Right ventricle myocardium inferior (tissue), 1 donor: ENCODE results near the gene ASIC5. TPM values are rescaled to one million over a fixed set of nuclear protein-coding genes. Genes with fewer than 3 reads are reported as not detected.
"Not testable (repeated sequence)": the region's sequence is repeated elsewhere in the genome, so short reads cannot be mapped to it uniquely, and the experiment has no call there.

Experiments
- ATAC-seq: fragments of 200-7000 bp; cut with Tn5 transposase; one replicate; pipeline ENCODE4 v1.9.1; 2020; ENCODE audit warnings: mild to moderate bottlenecking, moderate library complexity
- DNase-seq: peaks from one replicate; pipeline ENCODE4 v3.0.0; 2021; ENCODE audit errors: missing footprints
- intact Hi-C: fragments of 100-400 bp; cut with DNase I; formaldehyde crosslinking; loops from one replicate; pipeline ENCODE4 v1.11.0; 2022
- long read RNA-seq: library from polyadenylated mRNA; unstranded; transcript quantifications from one replicate; pipeline ENCODE4 v2.0.0, GENCODE V29; 2021
- total RNA-seq: library from RNA; stranded (reverse); fragmentation: NEBNext Ultra II Directional; extraction: Animal tissue kit (Norgen Biotek cat#: 25700); gene quantifications from one replicate; pipeline ENCODE4 v1.2.1, GENCODE V29; 2021
- donor health status: DM: no; HTN: yes; CAD: no; lungs with severe emphysema.

ASIC5 gene
- total RNA-seq = not detected
- long read RNA-seq = 0 reads

GRCh38 chr4:155866177-155866576 is at the start of gene ASIC5:
ASIC5 (minus strand) TSS chr4:155866277; CDS start chr4:155866226, 51 bp downstream.
- ATAC-seq (no peak), DNase-seq (no peak)
- intact Hi-C loops = no loop called here

DNA sequence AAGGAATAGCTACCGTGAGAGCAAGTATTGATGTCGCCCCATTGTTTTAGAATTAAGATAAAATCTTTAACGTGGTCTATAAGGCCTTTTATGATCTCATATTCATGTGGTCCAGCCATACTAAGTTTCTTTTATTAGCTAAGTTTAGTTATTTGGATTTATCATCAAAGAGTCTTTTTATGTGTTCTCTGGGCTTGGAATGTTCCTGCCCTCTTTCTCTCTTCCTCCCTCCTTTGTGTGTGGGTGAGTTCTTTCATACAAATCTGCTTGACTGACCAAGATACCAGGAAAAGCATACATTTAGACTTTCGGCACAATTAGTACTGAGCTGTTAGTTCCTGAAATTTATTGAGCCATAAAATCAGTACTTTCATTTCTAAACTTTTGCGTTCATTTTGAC is 48.7 kb upstream of the ASIC5 start:
- DNase-seq (no peak), ATAC-seq (no peak)
- intact Hi-C loops = no loop called here

GRCh38 chr4:155911905-155912304 is 45.8 kb upstream of the ASIC5 start:
- intact Hi-C loops = no loop called here
- ATAC-seq = no peak
- DNase-seq = no peak

- DNase-seq (no peak), ATAC-seq (no peak)
- intact Hi-C loops = no loop called here
Measured at GRCh38 chr4:155909615-155910226, 43.6 kb upstream of the ASIC5 start.

- DNase-seq (no peak), ATAC-seq (no peak)
- intact Hi-C loops = no loop called here
Measured at GRCh38 chr4:155908187-155909139, 42.4 kb upstream of the ASIC5 start.

DNA sequence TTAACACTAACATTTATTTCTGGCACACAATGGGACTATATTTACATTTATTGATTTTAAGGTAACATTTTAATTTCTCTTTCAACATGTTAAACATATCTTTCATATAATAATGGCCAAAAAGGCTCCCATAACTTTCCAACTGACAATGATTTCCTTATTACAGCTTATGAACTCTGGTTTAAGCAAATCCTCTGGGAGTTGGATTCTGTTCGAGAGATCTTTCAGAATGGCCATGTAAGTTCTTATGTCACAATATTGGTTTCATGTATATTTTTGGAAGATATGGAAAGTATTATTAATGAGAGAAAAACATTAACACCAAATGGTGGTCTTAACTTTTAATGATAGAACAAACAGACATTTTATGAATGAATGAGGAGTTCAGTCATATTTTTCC is 41.5 kb upstream of the ASIC5 start:
- intact Hi-C loops = no loop called here
- ATAC-seq (no peak), DNase-seq (no peak)

GRCh38 chr4:155906554-155907247 is 40.6 kb upstream of the ASIC5 start:
- intact Hi-C loops = no loop called here
- ATAC-seq = no peak

GRCh38 chr4:155904331-155904730 is 38.3 kb upstream of the ASIC5 start:
- no peak for ATAC-seq
- intact Hi-C loops = no loop called here
- no peak for DNase-seq

More at GRCh38 chr4:155906554-155907247, 40.6 kb upstream of the ASIC5 start:
- no peak for DNase-seq

DNA sequence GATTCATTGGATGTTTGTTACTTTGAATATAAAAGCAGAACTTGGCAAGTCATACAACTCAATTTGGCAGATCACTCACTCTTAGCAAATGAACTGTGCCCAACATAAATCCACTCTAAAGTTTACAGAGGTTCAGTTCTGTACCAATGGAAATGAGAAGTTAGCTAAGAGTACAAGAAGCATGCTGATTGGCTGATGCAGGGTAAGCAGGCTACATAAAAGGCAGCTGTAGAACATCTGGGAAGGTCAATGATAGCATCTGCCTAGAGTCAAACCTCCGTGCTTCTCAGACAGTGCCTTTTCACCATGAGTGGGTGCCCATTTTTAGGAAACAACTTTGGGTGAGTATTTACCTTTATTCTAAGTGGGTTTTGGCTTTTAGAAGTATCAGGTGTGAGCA is 37.4 kb upstream of the ASIC5 start, which contains the start of gene TDO2:
Gene TDO2 (plus strand): TSS at position 244 of the 400 bp plus-strand sequence. CDS start 63 bp downstream, at position 307.
- no peak for ATAC-seq
- DNase-seq = no peak
- intact Hi-C loops = no loop called here

GRCh38 chr4:155901013-155901412 is 34.9 kb upstream of the ASIC5 start:
- no peak for DNase-seq
- intact Hi-C loops = no loop called here
- no peak for ATAC-seq

DNA sequence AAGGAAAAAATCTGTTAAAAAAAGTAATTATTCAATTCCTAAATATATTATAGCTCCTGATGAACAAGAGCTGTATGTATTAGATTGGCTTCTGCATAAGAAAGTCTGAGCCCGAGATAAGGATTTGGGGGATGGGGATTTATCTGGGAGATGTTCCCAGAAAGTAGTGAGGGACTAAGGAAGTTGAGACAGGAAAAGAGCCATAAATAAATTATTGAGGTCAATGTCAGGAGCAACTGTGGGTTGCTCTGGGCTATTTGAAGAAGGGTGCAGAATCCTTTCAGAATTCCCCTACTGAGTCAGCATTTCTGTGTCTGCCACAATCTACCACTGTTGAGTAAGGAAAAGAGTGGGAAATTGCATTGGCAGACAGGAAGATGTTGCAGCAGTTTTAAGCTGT is 34.3 kb upstream of the ASIC5 start:
- DNase-seq (no peak), ATAC-seq (no peak)
- intact Hi-C loops = no loop called here

DNA sequence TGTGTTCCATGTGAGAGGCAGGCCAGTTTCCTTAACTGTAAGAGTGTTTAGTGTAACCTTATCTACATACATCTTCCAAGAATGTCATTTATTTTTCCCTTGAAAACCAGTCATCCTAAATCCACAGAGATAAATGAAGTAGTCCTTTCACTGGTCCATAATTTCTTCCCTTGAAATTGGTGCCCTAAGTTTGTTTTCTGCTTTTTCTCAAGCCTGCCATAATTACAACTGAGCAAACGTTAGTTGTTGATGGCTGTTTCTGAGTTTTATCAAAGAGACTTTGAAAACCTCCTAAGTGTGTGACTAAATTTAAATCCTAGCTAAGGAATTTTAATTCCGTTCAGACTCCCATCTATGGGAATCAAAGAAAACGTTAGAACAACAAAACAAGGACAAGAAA is 33.8 kb upstream of the ASIC5 start:
- DNase-seq = no peak
- intact Hi-C loops = no loop called here

DNA sequence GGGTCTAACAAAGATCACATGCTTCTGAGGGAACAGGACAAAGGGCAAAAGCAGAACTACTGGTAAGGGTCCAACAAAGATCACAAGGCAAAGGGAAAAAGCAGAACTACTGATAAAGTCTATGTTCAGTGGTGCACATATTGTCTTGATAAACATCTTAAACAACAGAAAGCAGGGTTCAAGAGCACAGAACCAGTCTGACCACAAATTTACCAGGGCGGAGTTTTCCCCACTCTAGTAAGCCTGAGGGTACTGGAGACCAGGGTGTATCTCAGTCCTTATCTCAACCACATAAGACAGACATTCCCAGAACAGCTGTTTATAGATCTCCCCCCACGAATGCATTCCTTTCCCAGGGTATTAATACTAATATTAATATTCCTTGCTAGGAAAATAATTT is 32.3 kb upstream of the ASIC5 start:
- ATAC-seq, DNase-seq, intact Hi-C loops: not testable (repeated sequence)

More for the DNA sequence above, 33.8 kb upstream of the ASIC5 start:
- ATAC-seq = no peak

GRCh38 chr4:155891058-155891457 is 25.0 kb upstream of the ASIC5 start:
- intact Hi-C loops = no loop called here
- ATAC-seq = no peak

GRCh38 chr4:155889946-155890345 is 23.9 kb upstream of the ASIC5 start:
- no peak for ATAC-seq
- no peak for DNase-seq
- intact Hi-C loops = no loop called here

More at GRCh38 chr4:155891058-155891457, 25.0 kb upstream of the ASIC5 start:
- DNase-seq = no peak

DNA sequence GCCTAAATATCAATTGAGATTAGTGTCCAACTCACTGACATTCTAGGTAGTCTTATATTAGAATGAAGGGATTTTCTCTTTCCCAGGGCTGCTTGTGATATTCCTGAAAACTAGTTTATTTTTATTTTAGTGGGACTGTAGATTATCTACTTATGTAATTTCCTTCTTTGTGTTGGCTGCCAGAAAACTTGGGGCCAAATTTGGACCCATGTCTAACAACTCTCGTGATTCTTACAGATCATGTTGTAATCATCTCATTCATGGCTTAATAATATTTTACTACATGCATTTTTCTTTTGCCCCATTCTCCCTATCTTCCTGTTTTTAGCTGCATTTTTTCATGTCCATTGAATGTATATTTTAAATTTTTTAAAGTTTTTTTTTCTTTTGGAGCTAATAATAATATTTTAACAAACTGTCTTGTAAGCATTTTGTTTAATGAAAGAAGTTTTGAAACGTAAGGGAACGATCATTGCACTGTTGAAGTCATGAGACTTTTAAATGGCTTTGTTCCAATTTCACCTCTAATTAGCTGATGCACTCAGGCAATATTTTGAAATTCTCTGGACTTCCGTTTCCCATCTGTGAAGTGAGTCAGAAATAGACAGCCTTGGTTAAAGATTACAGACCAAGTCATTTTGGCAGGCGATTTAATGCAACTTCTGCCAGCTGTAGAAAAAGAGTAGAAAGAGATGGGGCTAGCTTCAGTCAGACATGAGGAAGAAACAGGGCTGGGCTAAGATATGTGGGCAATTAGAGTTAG is 23.1 kb upstream of the ASIC5 start:
- intact Hi-C loops = no loop called here
- DNase-seq (no peak), ATAC-seq (peak; percentile 84)

DNA sequence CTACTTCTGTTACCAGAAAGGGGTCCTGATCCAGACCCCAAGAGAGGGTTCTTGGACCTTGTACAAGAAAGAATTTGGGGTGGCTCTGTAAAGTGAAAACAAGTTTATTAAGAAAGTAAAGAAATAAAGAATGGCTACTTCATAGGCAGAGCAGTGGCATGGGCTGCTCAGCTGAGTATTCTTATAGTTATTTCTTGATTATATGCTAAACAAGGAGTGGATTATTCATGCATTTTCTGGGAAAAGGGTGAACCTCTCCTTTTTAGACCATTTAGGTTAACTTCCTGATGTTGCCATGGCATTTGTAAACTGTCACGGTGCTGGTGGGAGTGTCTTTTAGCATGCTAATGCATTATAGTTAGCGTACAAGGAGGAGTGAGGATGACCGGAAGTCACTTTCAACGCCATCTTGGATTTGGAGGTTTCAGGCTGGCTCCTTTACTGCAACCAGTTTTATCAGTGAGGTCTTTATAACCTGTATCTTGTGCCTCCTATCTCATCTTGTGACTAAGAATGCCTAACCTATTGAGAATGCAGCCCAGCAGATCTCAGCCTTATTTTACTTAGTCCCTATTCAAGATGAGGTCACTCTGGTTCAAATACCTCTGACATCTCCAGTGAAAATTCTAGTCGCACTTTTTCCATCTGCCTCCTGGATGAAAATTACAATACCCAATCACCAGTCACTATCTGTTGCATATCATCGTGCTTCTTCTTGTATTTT is 21.9 kb upstream of the ASIC5 start:
- DNase-seq (no peak), ATAC-seq (no peak)
- intact Hi-C loops = no loop called here

GRCh38 chr4:155887045-155887444 is 21.0 kb upstream of the ASIC5 start:
- ATAC-seq = no peak

More at GRCh38 chr4:155887045-155887444, 21.0 kb upstream of the ASIC5 start:
- no peak for DNase-seq
- intact Hi-C loops = no loop called here
